DLD1 (cell line): ENCODE measurements around the gene MAMSTR.

Experiments
- in situ Hi-C: cut with HindIII; loops from 2 replicates; pipeline ENCODE4 v1.10.0; 2017; ENCODE audit warnings: low sequenced_read_pairs

Gene MAMSTR

GRCh38 chr19:48746110-48746509 lies 26.6 kb upstream of the MAMSTR start:
- in situ Hi-C loops, result no loop called here

- in situ Hi-C loops, result no loop called here
Measured at GRCh38 chr19:48745208-48745995, 25.9 kb upstream of the MAMSTR start.

- in situ Hi-C loops, result no loop called here
Measured at GRCh38 chr19:48742096-48742495, 22.6 kb upstream of the MAMSTR start.

- in situ Hi-C loops, result no loop called here
Measured at GRCh38 chr19:48741129-48741999, 21.8 kb upstream of the MAMSTR start.

GRCh38 chr19:48740164-48740972 lies 20.8 kb upstream of the MAMSTR start, which contains the start of gene RASIP1:
Gene RASIP1 (minus strand): TSS chr19:48740610. CDS start chr19:48740282, 328 bp downstream.
- in situ Hi-C loops, result no loop called here

- in situ Hi-C loops, result no loop called here
Measured at GRCh38 chr19:48739404-48740163, 20.1 kb upstream of the MAMSTR start.

- in situ Hi-C loops, result no loop called here
Measured at GRCh38 chr19:48738557-48739403, 19.3 kb upstream of the MAMSTR start.

- in situ Hi-C loops, result no loop called here
Measured at GRCh38 chr19:48737360-48737998, 18.0 kb upstream of the MAMSTR start.

- in situ Hi-C loops, result no loop called here
Measured at GRCh38 chr19:48735031-48735615, 15.6 kb upstream of the MAMSTR start.

- in situ Hi-C loops, result no loop called here
Measured at GRCh38 chr19:48734625-48735024, 15.1 kb upstream of the MAMSTR start.

GRCh38 chr19:48731452-48731851 lies 11.9 kb upstream of the MAMSTR start:
- in situ Hi-C loops, result no loop called here

- in situ Hi-C loops, result no loop called here
Measured at GRCh38 chr19:48728911-48729664, 9.6 kb upstream of the MAMSTR start.

- in situ Hi-C loops, result no loop called here
Measured at GRCh38 chr19:48726556-48726955, 7.0 kb upstream of the MAMSTR start.

GRCh38 chr19:48724796-48725753 lies 5.5 kb upstream of the MAMSTR start:
- in situ Hi-C loops, result no loop called here

GRCh38 chr19:48722196-48722708 lies 2.7 kb upstream of the MAMSTR start:
- in situ Hi-C loops, result no loop called here

- in situ Hi-C loops, result no loop called here
Measured at GRCh38 chr19:48720613-48721296, 1.2 kb upstream of the MAMSTR start.
